Neural progenitor cell (in vitro differentiated cells): ENCODE measurements around the gene CNIH2.

Experiments
- EZH2 ChIP-seq: fragments of 200-600 bp; sonication (generic); IDR thresholded peaks from 2 replicates; pipeline ENCODE4 v1.6.1; 2017; ENCODE audit warnings: antibody characterized with exemption, mild to moderate bottlenecking, moderate library complexity
- TF ChIP-seq, protein P1 (sequence below): fragments of 200-600 bp; sonication (generic); IDR thresholded peaks from 2 replicates; pipeline ENCODE4 v1.5.1; 2017; ENCODE audit warnings: antibody characterized with exemption, mild to moderate bottlenecking

DNA sequence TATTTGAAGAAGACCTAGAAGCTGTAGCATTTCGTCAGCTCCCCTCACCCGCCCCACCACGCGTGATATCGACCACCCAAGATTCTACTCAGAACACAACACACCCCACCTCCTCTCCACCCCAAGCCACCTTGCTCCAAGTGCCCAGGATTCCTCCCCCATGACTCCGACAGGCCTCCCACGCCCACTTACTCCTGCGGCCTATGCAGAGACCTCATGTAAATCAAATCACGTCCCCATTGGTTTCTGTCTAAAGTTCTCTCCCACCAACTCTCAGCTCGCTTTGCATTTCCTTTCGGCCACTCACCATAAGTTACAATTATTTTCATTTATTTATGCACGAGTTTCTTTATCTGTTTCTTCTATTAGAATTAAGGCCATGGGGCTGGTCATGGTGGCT is 24.7 kb downstream of the CNIH2 start:
- TF ChIP-seq, protein P1, sequence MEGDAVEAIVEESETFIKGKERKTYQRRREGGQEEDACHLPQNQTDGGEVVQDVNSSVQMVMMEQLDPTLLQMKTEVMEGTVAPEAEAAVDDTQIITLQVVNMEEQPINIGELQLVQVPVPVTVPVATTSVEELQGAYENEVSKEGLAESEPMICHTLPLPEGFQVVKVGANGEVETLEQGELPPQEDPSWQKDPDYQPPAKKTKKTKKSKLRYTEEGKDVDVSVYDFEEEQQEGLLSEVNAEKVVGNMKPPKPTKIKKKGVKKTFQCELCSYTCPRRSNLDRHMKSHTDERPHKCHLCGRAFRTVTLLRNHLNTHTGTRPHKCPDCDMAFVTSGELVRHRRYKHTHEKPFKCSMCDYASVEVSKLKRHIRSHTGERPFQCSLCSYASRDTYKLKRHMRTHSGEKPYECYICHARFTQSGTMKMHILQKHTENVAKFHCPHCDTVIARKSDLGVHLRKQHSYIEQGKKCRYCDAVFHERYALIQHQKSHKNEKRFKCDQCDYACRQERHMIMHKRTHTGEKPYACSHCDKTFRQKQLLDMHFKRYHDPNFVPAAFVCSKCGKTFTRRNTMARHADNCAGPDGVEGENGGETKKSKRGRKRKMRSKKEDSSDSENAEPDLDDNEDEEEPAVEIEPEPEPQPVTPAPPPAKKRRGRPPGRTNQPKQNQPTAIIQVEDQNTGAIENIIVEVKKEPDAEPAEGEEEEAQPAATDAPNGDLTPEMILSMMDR: no peak
- TF ChIP-seq EZH2: no peak
